HG03025 (cell line): ENCODE results near the gene RPLP2.

Experiments used
- ATAC-seq: cut with Tn5 transposase; IDR thresholded peaks from one replicate; pipeline ENCODE4 v1.9.1; 2021; ENCODE audit warnings: mild to moderate bottlenecking, moderate library complexity; ENCODE audit not compliant: unreplicated experiment, low FRiP score

The RPLP2 gene

DNA sequence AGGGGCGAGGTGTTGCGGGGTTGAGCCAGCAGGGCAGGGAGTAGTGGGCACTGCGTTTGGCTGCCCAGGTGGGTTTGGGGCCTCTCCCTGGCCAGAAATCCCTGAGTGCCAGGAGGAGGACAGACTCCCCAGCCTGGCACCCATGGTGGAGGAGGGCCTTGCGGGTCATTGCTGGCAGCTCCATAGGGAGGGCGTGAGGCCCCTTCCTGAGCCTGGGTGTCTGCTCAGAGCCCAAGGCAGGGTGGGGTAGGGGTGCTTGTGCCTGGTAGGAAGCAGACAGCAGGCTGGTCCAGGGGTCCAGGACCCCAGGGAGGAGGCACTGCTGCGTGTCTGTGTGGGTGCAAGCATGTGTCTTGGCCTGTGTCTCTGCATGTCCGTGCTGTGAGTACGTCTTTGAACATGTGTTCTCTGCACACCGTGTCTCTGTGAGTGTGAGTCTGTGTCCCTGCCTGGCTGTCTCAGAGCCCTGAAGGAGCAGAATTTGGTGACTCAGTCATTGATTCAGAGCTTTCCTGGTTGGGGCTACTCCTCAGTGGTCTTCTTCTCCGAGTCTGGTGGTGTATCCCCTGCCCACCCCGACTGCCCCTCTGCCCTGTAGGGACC lies 36.8 kb downstream of the RPLP2 start:
- no peak for ATAC-seq

GRCh38 chr11:847876-848275 lies 38.1 kb downstream of the RPLP2 start:
- no peak for ATAC-seq

- no peak for ATAC-seq
Observed at GRCh38 chr11:848380-848931, 38.7 kb downstream of the RPLP2 start.

DNA sequence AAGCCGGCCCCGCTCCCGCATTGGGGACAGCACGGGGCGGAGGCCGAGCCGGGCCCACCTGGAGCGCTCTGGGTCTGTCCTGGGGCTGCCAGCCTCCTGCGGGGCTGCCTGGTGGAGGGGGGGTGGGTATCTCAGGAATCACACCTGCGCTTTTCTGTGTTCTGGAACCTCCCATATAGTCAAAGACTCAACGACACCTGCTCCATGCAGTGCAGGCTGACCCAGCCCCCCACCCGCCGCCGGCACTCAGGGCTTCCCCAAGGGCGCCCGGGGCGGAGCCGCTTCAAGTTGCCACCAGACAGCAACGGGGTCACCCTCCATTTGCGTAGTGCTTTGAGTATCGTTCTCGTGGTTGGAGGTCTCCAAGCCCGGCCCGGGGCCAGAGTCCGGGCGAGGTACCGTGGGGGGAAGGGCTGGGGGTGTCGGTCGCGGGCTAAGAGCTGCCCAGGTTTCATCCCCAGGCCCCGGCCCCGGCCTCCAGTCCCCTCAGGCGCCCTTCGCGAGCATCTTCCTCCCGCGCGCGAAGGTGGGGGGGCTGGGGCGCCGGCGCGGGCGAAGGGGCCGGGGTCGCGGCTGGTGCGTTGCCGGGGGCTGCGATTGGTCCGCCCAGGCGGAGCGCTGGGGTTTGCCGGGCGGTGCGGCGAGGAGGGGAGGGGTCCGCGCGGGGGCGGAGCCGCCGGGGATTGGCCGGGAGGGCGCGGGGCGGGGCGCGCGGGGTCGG lies 39.5 kb downstream of the RPLP2 start:
- no peak for ATAC-seq

DNA sequence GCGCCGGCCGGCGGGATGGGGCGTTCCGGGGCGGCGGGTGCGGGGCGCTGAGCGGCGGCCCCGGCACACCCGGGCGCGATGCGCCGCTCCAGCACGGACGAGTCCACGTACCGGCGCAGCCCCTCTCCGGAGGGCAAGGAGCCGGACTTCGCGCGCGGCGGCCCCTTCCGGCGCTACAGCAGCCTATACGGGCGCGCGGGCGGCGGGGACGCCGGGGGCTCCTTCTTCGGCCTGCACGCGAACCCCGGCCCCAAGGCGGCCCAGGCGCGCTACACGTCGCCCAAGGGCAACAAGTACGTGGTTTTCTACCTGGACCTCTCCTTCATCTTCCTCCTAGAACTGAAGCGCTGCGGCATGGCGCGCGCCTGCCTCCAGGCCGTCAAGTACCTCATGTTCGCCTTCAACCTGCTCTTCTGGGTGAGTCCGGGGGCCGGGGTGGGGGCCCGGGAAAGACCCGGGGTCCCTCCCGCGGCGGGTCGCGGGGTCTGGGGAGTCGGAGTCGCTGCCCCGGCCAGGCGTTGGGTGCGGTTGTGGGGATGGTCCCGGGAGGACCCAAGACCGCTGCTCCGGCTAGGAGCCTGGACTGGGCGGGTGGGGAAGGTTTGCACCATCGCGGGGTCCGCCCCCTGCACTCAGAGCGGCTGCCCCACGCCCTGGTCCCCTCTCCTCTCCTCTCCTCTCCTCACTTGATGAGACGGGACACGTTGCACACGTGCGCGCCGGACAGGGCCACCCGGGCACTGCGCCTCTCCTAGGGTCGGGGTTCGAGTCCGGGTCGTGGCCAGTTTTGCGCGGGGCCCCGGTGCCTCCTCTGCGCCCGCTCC lies 40.4 kb downstream of the RPLP2 start:
- no peak for ATAC-seq

GRCh38 chr11:850775-851763 lies 41.3 kb downstream of the RPLP2 start:
- no peak for ATAC-seq

GRCh38 chr11:852762-853161 lies 43.0 kb downstream of the RPLP2 start:
- no peak for ATAC-seq

DNA sequence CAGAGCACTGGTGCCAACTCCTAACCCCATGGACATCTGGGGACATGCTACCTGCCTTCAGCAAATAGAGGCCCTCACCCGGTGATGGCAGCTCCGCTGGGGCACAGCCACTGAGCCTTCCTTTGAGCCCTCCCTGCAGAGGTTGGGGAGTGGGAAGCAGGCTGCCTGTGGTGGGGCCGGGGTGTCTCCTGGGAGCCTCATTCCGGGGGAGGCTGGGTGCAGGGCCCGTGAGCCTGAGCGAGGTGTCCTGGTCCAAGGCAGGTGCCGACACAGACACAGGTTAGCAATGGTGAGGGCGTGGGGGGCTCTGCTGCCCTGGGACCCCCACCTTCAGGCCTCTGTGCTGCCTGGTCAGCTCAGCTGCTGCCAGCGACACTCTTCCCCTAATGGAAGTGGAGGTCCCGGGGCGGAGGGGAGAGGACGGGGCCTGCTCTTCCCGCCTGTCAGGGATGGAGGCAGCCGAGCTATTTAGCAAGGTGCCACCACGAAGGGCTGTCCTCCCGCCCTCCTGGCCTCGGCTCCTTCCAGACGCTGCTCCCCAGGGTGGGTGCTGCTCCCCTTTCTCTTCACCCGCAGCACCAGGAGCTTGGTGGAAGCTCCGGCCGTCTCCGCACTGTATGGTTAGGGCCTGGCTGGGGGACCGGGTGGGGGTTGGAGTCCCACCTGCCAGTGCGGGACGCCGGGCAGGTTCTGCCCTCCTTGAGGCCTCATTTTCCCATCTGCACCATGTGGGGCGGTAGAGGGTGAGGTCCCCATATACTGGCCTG lies 44.1 kb downstream of the RPLP2 start:
- ATAC-seq: no peak

- ATAC-seq: no peak
Observed at GRCh38 chr11:854601-855329, 45.0 kb downstream of the RPLP2 start.

DNA sequence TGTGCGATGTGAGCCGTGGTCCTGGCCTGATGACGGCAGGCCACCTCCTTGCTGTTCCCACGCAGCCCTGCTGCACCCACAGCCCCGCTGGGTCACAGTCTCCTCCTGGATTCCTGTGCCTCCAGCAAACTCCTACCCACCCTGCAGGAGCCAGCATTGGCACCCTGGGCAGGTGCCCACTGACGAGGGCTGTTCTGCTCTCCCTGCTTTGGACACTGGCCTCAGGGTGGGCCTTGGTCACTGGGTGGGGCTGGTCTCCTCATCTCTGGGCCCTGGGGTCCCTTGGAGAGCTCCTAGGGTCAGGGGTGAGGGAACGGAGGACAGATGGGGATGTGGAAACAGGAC lies 45.5 kb downstream of the RPLP2 start:
- no peak for ATAC-seq

GRCh38 chr11:855796-856195 lies 46.0 kb downstream of the RPLP2 start:
- no peak for ATAC-seq

- no peak for ATAC-seq
Observed at GRCh38 chr11:856397-856796, 46.6 kb downstream of the RPLP2 start.

DNA sequence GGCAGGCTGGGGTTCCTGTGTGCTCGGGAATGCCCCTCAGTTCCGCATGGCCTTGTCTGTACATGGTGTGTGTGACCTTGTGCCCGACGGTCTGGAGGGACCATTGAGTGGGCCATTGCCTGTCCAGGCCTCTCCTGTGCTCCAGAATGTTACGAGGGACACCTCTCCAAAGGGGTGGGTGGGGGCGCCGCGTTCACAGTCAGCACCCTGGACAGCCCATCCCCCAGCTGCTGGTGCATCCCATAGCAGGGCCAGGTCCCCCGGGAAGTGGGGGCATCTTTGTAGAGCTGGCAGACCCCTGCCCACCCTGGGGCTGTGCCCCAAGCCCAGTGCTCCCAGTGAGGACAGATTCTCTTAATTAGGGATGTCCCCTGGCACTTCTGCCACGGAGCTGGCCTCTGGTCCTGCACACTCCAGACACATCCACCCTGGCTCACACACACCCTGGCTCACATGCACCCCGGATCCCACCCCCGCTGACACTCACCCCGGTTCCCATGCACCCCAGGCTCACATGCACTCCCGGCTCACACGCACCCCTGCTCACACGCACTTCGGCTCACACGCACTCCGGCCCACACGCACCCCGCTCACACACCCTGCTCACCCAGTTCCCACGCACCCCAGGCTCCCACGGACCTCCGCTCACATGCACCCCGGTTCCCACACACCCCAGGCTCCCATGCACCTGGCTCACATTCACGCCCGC lies 48.4 kb downstream of the RPLP2 start:
- ATAC-seq: no peak

GRCh38 chr11:858762-859339 lies 49.1 kb downstream of the RPLP2 start:
- no peak for ATAC-seq

DNA sequence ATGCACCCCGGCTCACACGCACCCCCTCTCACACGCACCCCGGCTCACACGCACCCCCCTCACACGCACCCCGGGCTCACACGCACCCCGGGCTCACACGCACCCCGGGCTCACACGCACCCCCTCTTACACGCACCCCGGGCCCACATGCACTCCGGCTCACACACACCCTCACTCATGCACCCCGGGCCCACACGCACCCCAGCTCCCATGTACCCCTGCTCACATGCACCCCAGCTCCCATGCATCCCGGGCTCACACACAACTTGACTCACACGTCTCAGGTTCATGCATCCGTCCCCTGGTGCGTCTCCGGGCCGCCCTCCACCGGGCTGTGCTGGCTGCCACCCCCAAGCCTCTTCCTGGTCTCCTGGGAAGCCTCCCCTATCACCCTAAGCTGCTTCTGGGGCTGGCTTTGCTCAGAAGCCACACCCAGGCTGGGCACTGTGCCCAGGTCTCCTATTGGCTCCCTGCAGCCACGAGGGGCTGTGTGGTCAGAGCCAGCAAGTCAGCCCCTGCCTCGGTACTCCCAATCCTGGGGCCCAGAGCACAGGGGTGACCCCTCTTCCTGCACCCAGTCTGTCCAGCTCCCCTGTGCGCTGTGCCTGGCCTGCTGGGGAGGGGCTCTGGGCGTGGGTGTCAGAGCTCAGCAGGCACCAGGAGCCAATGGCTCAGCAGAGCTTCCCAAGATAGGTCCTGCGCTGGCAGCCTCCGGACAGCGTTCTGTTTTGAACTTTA lies 49.8 kb downstream of the RPLP2 start:
- ATAC-seq: no peak

- ATAC-seq: no peak
Observed at GRCh38 chr11:860234-861104, 50.7 kb downstream of the RPLP2 start.
